Subcutaneous adipose tissue (tissue), 4 donors: ENCODE measurements around the gene HBQ1. TPM values are rescaled to one million over a fixed set of nuclear protein-coding genes. Genes with fewer than 3 reads are reported as not detected.
"Not testable (repeated sequence)": the region's sequence is repeated elsewhere in the genome, so short reads cannot be mapped to it uniquely, and the experiment has no call there.

Experiments
- total RNA-seq, 4 donors: library from RNA; depleted of rRNA; stranded (reverse); fragments of >200 nt; gene quantifications; one replicate each; pipeline ENCODE4 v1.1.0, GENCODE V29; 2016
- TF ChIP-seq, protein P1 (sequence below): fragments of 450-650 bp; IDR thresholded peaks from one replicate; pipeline ENCODE4 v1.5.1; 2016; ENCODE audit warnings: low read depth, mild to moderate bottlenecking, control low read depth, antibody characterized with exemption, moderate library complexity

Gene HBQ1
- total RNA-seq, 4 donors from 2014 or later: not detected

DNA sequence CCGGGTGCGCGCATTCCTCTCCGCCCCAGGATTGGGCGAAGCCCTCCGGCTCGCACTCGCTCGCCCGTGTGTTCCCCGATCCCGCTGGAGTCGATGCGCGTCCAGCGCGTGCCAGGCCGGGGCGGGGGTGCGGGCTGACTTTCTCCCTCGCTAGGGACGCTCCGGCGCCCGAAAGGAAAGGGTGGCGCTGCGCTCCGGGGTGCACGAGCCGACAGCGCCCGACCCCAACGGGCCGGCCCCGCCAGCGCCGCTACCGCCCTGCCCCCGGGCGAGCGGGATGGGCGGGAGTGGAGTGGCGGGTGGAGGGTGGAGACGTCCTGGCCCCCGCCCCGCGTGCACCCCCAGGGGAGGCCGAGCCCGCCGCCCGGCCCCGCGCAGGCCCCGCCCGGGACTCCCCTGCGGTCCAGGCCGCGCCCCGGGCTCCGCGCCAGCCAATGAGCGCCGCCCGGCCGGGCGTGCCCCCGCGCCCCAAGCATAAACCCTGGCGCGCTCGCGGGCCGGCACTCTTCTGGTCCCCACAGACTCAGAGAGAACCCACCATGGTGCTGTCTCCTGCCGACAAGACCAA lies 7.8 kb upstream of the HBQ1 start, which contains the start of gene HBA2:
Gene HBA2 (plus strand): TSS at position 503 of the 568 bp plus-strand sequence. CDS start 37 bp downstream, at position 540.
- TF ChIP-seq, protein P1, sequence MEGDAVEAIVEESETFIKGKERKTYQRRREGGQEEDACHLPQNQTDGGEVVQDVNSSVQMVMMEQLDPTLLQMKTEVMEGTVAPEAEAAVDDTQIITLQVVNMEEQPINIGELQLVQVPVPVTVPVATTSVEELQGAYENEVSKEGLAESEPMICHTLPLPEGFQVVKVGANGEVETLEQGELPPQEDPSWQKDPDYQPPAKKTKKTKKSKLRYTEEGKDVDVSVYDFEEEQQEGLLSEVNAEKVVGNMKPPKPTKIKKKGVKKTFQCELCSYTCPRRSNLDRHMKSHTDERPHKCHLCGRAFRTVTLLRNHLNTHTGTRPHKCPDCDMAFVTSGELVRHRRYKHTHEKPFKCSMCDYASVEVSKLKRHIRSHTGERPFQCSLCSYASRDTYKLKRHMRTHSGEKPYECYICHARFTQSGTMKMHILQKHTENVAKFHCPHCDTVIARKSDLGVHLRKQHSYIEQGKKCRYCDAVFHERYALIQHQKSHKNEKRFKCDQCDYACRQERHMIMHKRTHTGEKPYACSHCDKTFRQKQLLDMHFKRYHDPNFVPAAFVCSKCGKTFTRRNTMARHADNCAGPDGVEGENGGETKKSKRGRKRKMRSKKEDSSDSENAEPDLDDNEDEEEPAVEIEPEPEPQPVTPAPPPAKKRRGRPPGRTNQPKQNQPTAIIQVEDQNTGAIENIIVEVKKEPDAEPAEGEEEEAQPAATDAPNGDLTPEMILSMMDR: not testable (repeated sequence)

DNA sequence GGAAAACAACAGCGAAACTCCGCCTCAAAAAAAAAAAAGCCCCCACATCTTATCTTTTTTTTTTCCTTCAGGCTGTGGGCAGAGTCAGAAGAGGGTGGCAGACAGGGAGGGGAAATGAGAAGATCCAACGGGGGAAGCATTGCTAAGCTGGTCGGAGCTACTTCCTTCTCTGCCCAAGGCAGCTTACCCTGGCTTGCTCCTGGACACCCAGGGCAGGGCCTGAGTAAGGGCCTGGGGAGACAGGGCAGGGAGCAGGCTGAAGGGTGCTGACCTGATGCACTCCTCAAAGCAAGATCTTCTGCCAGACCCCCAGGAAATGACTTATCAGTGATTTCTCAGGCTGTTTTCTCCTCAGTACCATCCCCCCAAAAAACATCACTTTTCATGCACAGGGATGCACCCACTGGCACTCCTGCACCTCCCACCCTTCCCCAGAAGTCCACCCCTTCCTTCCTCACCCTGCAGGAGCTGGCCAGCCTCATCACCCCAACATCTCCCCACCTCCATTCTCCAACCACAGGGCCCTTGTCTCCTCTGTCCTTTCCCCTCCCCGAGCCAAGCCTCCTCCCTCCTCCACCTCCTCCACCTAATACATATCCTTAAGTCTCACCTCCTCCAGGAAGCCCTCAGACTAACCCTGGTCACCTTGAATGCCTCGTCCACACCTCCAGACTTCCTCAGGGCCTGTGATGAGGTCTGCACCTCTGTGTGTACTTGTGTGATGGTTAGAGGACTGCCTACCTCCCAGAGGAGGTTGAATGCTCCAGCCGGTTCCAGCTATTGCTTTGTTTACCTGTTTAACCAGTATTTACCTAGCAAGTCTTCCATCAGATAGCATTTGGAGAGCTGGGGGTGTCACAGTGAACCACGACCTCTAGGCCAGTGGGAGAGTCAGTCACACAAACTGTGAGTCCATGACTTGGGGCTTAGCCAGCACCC lies 5.0 kb upstream of the HBQ1 start:
- TF ChIP-seq, protein P1: no peak

DNA sequence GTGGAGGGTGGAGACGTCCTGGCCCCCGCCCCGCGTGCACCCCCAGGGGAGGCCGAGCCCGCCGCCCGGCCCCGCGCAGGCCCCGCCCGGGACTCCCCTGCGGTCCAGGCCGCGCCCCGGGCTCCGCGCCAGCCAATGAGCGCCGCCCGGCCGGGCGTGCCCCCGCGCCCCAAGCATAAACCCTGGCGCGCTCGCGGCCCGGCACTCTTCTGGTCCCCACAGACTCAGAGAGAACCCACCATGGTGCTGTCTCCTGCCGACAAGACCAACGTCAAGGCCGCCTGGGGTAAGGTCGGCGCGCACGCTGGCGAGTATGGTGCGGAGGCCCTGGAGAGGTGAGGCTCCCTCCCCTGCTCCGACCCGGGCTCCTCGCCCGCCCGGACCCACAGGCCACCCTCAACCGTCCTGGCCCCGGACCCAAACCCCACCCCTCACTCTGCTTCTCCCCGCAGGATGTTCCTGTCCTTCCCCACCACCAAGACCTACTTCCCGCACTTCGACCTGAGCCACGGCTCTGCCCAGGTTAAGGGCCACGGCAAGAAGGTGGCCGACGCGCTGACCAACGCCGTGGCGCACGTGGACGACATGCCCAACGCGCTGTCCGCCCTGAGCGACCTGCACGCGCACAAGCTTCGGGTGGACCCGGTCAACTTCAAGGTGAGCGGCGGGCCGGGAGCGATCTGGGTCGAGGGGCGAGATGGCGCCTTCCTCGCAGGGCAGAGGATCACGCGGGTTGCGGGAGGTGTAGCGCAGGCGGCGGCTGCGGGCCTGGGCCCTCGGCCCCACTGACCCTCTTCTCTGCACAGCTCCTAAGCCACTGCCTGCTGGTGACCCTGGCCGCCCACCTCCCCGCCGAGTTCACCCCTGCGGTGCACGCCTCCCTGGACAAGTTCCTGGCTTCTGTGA lies 3.5 kb upstream of the HBQ1 start, which contains the start of gene HBA1:
Gene HBA1 (plus strand): TSS at position 204 of the 906 bp plus-strand sequence. CDS start 37 bp downstream, at position 241.
- TF ChIP-seq, protein P1: not testable (repeated sequence)

DNA sequence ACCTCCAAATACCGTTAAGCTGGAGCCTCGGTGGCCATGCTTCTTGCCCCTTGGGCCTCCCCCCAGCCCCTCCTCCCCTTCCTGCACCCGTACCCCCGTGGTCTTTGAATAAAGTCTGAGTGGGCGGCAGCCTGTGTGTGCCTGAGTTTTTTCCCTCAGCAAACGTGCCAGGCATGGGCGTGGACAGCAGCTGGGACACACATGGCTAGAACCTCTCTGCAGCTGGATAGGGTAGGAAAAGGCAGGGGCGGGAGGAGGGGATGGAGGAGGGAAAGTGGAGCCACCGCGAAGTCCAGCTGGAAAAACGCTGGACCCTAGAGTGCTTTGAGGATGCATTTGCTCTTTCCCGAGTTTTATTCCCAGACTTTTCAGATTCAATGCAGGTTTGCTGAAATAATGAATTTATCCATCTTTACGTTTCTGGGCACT lies 2.9 kb upstream of the HBQ1 start:
- TF ChIP-seq, protein P1: no peak

DNA sequence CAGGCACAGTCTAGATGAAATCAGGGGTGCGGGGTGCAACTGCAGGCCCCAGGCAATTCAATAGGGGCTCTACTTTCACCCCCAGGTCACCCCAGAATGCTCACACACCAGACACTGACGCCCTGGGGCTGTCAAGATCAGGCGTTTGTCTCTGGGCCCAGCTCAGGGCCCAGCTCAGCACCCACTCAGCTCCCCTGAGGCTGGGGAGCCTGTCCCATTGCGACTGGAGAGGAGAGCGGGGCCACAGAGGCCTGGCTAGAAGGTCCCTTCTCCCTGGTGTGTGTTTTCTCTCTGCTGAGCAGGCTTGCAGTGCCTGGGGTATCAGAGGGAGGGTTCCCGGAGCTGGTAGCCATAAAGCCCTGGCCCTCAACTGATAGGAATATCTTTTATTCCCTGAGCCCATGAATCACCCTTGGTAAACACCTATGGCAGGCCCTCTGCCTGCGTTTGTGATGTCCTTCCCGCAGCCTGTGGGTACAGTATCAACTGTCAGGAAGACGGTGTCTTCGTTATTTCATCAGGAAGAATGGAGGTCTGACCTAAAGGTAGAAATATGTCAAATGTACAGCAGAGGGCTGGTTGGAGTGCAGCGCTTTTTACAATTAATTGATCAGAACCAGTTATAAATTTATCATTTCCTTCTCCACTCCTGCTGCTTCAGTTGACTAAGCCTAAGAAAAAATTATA lies 2.1 kb upstream of the HBQ1 start:
- TF ChIP-seq, protein P1: no peak

DNA sequence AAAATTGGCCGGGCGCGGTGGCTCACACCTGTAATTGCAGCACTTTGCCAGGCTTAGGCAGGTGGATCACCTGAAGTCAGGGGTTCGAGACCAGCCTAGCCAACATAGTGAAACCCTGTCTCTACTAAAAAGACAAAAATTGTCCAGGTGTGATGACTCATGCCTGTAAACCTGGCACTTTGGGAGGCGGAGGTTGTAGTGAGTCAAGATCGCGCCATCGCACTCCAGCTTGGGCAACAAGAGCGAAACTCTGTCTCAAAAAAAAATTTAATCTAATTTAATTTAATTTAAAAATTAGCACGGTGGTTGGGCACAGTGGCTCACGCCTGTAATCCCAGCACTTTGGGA lies 1.6 kb upstream of the HBQ1 start:
- TF ChIP-seq, protein P1: no peak
